Medulla oblongata (tissue), 1 donor: Measurements from ENCODE around the gene CDPF1.
"Not testable (repeated sequence)": the region's sequence is repeated elsewhere in the genome, so short reads cannot be mapped to it uniquely, and the experiment has no call there.

Source experiments
- DNase-seq: peaks from one replicate; pipeline ENCODE4 v3.0.0-alpha.2; 2015; ENCODE audit errors: extremely low spot score

Gene CDPF1

GRCh38 chr22:46224898-46225290, 25.2 kb downstream of the CDPF1 start:
- no peak for DNase-seq

GRCh38 chr22:46224044-46224897, 25.8 kb downstream of the CDPF1 start:
- no peak for DNase-seq

GRCh38 chr22:46220921-46221320, 29.2 kb downstream of the CDPF1 start:
- no peak for DNase-seq

GRCh38 chr22:46219636-46220035, 30.5 kb downstream of the CDPF1 start:
- no peak for DNase-seq

- DNase-seq, result no peak
Observed at GRCh38 chr22:46214616-46215015, 35.5 kb downstream of the CDPF1 start.

- DNase-seq, result no peak
Observed at GRCh38 chr22:46214149-46214548, 35.9 kb downstream of the CDPF1 start.

- DNase-seq, result no peak
Observed at GRCh38 chr22:46213052-46213451, 37.0 kb downstream of the CDPF1 start.

- DNase-seq, result no peak
Observed at GRCh38 chr22:46212195-46212594, 37.9 kb downstream of the CDPF1 start.

GRCh38 chr22:46209262-46209661, 40.8 kb downstream of the CDPF1 start:
- no peak for DNase-seq

- DNase-seq, result no peak
Observed at GRCh38 chr22:46203601-46203980, 46.5 kb downstream of the CDPF1 start.

GRCh38 chr22:46202897-46203600, 47.0 kb downstream of the CDPF1 start:
- no peak for DNase-seq

- DNase-seq, result no peak
Observed at GRCh38 chr22:46201059-46201757, 48.9 kb downstream of the CDPF1 start.

- not testable (repeated sequence) for DNase-seq
Observed at GRCh38 chr22:46198806-46199205, 51.3 kb downstream of the CDPF1 start.

- no peak for DNase-seq
Observed at GRCh38 chr22:46198274-46198673, 51.8 kb downstream of the CDPF1 start.

- peak; percentile 11 for DNase-seq
Observed at GRCh38 chr22:46196278-46196677, 53.8 kb downstream of the CDPF1 start.

- DNase-seq, result no peak
Observed at GRCh38 chr22:46195487-46196165, 54.5 kb downstream of the CDPF1 start.
